Omental fat pad (tissue), 4 donors: ENCODE data around the gene ISOC2. TPM values are rescaled to one million over a fixed set of nuclear protein-coding genes. Genes with fewer than 3 reads are reported as not detected.

Source experiments
- ATAC-seq: fragments of 150-250 bp; one replicate; pipeline ENCODE4 v1.9.1; 2016; ENCODE audit warnings: mild to moderate bottlenecking, moderate library complexity; ENCODE audit not compliant: low FRiP score
- DNase-seq: peaks from one replicate; pipeline ENCODE4 v3.0.0-alpha.2; 2019; ENCODE audit warnings: low spot score
- CTCF ChIP-seq, 3 donors: fragments of 450-650 bp; IDR thresholded peaks; one replicate each; pipeline ENCODE4 v1.5.1; 2016 to 2017; ENCODE audit warnings: antibody characterized with exemption in 3 of 3, mild to moderate bottlenecking in 3 of 3, moderate library complexity in 2 of 3
- total RNA-seq, 4 donors: library from RNA; depleted of rRNA; stranded (reverse); fragments of >200 nt; gene quantifications; one replicate each; pipeline ENCODE4 v1.1.0, GENCODE V29; 2016

Gene ISOC2
- total RNA-seq, 4 donors from 2014 or later, result 52.5 to 96.8 (median 62.5) TPM

GRCh38 chr19:55436847-55437246, 24.6 kb downstream of the ISOC2 start:
- DNase-seq (no peak), ATAC-seq (no peak)
- no peak for TF ChIP-seq CTCF (IDR thresholded peaks at IDR 0.05)

GRCh38 chr19:55435020-55435419, 26.4 kb downstream of the ISOC2 start:
- ATAC-seq (no peak), DNase-seq (no peak)
- no peak for TF ChIP-seq CTCF (IDR thresholded peaks at IDR 0.05)

- no peak for TF ChIP-seq CTCF (IDR thresholded peaks at IDR 0.05)
- DNase-seq (no peak), ATAC-seq (no peak)
Measured at GRCh38 chr19:55434356-55434919, 27.0 kb downstream of the ISOC2 start.

- ATAC-seq (no peak), DNase-seq (no peak)
- TF ChIP-seq CTCF (IDR thresholded peaks at IDR 0.05), result no peak
Measured at GRCh38 chr19:55433292-55433691, 28.1 kb downstream of the ISOC2 start.

GRCh38 chr19:55432241-55432959, 29.0 kb downstream of the ISOC2 start:
- ATAC-seq (no peak), DNase-seq (no peak)
- no peak for TF ChIP-seq CTCF (IDR thresholded peaks at IDR 0.05)

- no peak for ATAC-seq
- no peak for TF ChIP-seq CTCF (IDR thresholded peaks at IDR 0.05)
Measured at GRCh38 chr19:55431183-55431582, 30.3 kb downstream of the ISOC2 start.

GRCh38 chr19:55426042-55426441, 35.4 kb downstream of the ISOC2 start:
- DNase-seq (no peak), ATAC-seq (no peak)
- TF ChIP-seq CTCF (IDR thresholded peaks at IDR 0.05), result no peak

More at GRCh38 chr19:55431183-55431582, 30.3 kb downstream of the ISOC2 start:
- DNase-seq, result no peak
